Stimulated activated CD4-positive, alpha-beta T cell treated with anti-CD3 and anti-CD28 coated beads, Interleukin-12 subunit alpha, Interleukin-12 subunit beta, amount 100 ng/mL, for 24 hours (primary cell): ENCODE measurements around the gene NUFIP2.
"Not testable (repeated sequence)": the region's sequence is repeated elsewhere in the genome, so short reads cannot be mapped to it uniquely, and the experiment has no call there.

Experiments
- DNase-seq, 2 experiments: peaks; one replicate each; pipeline ENCODE4 v3.0.0-alpha.2; 2020; ENCODE audit warnings: low read depth in 2 of 2

NUFIP2 gene, protein sequence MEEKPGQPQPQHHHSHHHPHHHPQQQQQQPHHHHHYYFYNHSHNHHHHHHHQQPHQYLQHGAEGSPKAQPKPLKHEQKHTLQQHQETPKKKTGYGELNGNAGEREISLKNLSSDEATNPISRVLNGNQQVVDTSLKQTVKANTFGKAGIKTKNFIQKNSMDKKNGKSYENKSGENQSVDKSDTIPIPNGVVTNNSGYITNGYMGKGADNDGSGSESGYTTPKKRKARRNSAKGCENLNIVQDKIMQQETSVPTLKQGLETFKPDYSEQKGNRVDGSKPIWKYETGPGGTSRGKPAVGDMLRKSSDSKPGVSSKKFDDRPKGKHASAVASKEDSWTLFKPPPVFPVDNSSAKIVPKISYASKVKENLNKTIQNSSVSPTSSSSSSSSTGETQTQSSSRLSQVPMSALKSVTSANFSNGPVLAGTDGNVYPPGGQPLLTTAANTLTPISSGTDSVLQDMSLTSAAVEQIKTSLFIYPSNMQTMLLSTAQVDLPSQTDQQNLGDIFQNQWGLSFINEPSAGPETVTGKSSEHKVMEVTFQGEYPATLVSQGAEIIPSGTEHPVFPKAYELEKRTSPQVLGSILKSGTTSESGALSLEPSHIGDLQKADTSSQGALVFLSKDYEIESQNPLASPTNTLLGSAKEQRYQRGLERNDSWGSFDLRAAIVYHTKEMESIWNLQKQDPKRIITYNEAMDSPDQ

DNA sequence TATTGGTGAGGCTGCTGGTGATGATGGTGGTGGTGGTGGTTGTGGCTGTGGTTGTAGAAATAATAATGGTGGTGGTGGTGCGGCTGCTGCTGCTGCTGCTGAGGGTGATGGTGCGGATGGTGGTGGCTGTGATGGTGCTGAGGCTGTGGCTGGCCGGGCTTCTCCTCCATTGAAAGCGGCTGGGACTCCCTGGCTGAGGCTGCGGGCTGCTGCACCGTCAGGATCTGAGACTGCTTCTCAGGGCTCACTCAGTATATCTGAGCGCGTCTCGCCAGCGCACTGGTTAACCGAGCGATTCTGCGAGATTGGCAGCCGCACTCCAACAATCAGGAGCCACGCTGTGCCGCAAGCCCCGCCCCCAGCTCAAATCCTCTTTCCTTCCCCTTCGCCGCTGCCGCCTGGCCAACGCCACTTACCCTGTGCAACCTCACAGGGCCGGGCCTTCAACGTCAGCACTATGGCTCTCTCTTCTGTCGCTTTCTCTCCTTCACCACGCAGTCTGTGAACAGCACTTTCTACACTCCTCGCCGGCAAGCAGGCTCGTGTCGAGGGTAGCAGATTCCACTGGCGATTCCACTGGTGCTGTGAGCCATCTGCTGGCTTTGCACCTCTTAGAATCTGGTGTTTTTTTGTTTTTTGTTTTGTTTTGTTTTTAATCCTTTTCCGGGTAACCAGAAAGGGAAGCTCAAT is at the start of gene NUFIP2:
Gene NUFIP2, minus strand, starts transcription at position 259 of the 690 bp plus-strand sequence. Its CDS starts 89 bp downstream, at position 170.
- peak; percentile 97 to 99 for DNase-seq

DNA sequence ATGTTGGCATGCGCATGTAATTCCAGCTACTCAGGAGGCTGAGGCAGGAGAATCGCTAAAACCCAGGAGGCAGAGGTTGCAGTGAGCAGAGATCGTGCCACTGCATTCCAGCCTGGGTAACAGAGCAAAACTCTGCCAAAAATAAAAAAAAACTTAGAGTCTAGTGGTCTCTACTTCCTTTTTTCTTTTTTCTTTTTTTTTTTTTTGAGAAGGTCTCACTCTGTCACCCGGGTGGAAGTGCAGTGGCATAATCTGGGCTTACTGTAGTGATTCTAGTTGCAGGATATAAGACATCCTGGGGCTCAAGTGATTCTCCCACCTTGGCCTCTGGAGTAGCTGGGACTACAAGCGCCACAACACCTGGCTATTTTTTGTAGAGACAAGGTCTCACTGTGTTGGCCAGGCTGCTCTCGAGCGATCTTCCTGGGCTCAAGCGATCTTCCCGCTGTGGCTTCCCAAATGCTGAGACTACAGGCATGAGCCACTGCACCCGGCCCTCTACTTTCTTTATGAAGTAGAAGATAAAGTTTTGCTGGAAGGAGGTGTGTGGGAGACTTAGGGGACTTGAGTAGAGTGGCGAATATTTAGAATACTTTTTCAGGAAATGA is 48.3 kb upstream of the NUFIP2 start:
- DNase-seq: no peak

DNA sequence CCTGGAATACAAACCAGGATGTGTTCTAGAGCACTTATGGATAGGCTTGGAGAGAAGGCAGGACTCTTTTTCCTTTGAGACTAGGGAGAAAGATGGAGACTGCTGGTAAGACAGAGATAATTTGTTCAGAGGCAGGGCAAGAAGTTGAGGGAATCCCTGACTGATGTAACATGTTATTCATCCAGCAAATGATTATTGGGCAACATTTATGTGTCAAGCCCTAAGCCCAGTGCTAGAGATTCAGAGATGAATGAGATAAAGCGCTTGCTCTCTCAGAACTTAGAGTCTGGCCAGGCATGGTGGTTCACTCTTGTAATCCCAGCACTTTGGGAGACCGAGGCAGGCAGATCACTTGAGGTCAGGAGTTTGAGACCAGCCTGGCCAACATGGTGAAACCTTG is 47.8 kb upstream of the NUFIP2 start:
- DNase-seq: no peak

DNA sequence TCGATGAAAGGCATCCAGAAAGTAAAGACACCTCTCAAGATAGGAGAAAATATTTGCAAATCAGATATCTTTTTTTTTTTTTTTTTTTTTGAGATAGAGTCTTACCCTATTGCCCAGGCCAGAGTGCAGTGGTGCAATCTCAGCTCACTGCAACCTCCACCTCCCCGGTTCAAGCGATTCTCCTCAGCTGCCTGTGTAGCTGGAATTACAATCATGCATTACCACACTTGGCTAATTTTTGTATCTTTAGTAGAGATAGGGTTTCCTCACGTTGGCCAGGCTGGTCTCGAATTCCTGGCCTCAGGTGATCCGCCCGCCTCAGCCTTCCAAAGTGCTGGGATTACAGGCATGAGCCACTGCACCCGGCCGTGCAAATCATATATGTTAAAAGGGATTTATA is 45.1 kb upstream of the NUFIP2 start:
- not testable (repeated sequence) for DNase-seq

DNA sequence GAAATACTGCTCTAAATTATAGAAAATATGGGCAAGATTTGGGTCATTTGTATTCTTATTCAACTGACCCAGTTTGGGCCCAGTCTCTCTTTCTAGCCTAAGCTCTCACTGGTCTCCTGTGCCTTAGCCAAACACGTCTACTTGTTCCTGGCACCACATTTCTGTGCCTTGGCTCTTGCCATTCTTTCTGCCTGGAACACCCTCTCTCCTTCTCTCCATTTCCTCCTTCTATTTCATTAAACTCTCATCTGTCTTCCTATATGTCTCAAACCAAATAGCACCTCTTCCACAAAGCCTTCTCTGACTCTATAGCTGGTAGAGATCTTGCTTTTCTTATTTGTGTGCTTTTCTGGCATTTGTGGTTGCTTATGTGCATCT is 37.7 kb upstream of the NUFIP2 start:
- DNase-seq: no peak

DNA sequence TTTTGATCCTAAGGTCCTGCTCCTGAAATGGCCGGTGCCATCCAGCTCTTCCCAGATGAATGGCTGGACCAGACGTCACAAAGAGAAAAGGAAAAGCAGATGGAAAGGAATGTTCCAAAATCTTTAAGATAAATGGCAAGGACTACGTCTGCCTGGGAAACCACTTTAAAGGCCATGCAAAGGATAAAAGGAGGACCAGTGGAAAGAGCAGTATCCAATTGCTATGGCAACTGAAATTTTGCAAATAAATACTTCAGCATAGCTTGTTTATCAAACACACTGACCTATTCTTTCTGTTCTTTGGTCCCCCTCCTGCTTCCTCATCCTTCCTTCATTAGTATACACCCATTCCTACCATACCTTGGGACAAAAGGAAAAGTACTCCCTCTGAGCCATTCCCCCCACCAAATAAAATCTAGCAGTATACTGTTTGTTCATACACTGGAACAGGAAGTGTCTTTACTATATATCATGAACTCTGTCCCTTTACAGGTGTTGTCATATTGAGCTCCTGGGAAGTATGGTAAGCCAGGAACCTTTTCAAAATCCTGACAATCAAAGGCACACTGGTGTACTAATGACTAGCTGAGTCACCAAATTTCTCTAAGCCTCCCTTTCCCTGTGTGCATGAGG is 37.2 kb upstream of the NUFIP2 start:
- DNase-seq: no peak

DNA sequence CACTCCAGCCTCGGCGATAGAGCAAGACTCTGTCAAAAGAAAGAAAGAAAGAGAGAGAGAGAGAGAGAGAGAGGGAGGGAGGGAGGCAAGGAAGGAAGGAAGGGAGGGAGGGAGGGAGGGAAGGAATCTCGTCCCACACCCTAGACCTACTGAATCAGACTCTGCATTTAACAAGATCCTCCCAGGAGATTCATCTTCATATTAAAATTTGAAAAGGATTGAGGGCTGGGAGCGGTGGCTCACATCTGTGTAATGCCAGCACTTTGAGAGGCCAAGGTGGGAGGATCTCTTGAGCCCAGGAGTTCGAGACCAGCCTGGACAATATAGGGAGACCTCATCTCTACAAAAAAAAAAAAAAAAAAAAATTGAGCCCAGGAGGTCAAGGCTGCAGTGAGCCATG is 33.5 kb upstream of the NUFIP2 start:
- no peak for DNase-seq

DNA sequence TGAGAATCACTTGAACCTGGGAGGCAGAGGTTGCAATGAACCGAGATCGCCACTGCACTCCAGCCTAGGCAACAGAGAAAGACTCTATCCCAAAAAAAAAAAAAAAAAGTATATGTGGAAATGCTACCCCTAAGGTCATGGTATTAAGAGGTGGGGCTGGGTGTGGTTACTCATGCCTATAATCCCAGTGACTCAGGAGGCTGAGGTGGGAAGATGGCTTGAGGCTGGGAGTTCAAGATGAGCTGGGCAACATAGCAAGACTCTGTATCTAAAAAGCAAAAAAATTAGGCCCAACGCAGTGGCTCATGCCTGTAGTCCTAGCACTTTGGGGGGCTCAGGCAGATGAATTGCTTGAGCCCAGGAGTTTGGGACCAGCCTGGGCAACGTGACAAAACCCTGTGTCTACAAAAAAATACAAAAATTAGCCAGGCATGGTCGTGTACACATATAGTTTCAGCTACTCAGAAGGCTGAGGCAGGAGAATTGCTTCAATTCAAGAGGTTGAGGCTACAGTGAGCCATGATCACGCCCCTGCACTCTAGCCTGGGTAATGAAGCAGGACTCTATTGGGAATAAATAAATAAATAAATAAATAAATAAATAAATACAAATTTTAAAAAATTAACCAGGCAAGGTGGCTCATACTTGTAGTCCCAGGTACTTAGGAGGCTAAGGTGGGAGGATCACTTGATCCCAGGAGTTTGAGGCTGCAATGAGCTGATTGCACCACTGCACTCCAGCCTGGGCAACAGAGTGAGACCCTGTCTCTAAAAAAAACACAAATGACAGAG is 32.3 kb upstream of the NUFIP2 start:
- DNase-seq: no peak

DNA sequence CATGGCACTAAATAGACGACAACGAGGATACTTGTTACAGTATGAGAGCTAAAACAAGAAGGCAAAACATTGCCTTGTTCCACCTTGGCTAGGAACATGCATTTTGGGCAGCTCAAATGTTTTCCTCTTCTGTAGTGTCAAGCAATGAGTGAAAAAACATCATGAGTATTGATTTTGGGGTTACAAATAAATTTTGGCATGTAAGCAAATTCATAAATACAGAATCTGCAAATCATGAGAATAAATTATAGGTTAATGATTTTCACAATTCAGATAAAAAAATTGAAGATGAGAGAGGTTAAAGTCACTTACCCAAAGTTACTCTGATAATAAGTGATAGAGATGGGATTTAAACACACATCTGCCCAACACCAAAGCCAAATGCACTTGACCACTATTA is 28.4 kb upstream of the NUFIP2 start:
- DNase-seq: no peak

DNA sequence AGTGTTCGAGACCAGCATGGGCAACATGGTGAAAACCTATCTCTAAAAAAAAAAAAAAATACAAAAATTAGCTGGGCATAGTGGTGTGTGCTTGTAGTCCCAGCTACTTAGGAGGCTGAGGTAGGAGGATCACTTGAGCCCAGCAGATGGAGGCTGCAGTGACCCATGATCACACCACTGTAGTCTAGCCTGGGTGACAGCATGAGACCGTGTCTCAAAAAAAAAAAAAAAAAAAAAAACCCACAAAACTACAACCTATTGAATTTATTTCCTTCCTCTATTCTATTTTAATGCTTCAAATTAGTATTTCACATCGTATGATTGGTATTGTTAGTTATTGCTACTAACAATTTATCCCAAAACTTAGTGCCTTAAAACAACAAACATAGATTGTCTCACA is 9.4 kb upstream of the NUFIP2 start:
- DNase-seq: no peak

DNA sequence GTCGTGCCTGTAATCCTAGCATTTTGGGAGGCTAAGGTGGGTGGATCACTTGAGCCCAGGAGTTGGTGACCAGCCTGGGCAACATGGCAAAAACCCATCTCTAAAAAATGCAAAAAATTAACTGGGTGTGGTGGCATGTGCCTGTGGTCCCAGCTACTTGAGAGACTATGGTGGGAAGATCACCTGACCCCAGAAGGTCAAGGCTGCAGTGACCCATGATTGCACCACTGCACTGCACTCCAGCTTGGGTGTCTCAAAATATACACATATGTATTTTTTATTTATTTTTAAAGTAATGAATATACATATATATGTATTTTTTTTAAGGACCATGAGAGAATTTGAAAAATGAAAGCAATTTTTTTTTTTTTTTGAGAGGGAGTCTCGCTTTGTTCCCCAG is 5.1 kb upstream of the NUFIP2 start:
- DNase-seq: no peak

DNA sequence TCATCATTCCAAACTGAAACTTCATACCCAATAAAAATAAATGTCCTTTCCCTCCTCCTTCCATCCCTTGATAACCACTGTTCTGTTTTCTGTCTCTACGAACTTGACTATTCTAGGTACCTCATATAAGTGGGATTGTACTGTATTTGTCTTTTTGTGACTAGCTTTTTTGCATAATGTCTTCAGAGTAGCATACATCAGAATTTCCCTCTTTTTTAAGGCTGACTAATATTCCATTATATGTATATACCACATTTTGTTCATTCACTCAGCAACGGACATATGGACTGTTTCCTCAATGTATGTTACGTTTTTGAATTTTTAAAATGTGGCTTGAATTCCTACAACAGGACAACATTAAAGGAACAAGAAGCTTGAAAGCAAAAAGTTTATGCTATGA is 1.5 kb upstream of the NUFIP2 start:
- no peak for DNase-seq

DNA sequence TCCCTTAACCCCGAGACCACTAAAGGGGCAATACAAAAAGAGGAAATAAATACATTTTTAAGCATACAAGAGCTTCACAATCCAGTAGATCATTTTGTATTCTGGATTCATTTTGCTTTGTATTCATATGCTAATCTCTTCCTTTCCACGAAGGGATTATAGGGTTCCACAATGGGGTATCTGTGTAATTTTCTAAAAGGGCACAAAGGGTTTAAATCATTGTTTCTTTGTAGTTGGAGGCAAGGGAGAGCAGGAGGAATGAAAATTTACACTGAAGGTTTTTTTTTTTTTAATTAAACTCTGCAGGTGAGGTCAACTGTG is 592 bp upstream of the NUFIP2 start:
- DNase-seq: no peak

DNA sequence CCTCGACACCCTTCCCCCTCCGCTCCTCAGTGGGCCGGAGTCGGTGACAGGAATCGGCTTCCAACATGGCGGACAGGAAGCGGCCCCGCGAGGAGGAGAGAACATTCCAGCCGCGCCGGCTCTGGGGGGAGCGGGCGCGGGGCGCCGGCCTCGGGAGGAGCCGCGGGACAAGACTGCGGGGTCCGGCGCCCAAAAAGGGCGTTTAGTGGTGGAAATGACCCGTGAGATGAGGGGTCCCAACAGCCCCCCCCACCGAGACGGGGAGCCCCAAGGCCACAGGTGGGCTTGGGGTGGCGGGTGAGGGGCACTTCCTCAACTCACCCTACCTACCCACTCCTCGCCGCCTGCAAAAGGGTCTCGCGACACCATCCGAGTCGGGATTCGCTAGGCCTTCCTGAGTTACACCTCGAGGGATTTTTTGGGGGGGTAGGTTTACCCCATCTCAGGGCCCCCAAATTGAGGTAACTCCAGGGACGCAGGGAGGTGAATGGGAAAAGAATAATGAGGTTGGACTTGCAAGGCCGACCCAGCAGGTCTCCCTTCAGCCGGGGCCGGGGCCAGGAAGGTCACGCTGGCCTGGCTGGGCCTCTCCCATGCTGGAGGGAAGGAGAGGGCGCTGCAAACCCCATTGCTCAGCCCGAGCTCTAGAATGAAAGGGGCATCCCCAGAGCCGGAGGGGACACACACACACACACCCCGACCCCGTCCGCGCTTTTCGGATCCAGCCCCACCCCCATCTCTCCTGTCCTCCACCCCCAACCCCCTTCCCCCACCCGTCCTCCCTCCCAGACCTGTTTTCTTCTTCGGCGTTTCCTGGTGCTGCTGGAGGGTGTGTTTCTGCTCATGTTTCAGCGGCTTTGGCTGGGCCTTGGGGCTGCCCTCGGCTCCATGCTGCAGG is 707 bp downstream of the NUFIP2 start:
- peak; percentile 33 to 52 for DNase-seq

DNA sequence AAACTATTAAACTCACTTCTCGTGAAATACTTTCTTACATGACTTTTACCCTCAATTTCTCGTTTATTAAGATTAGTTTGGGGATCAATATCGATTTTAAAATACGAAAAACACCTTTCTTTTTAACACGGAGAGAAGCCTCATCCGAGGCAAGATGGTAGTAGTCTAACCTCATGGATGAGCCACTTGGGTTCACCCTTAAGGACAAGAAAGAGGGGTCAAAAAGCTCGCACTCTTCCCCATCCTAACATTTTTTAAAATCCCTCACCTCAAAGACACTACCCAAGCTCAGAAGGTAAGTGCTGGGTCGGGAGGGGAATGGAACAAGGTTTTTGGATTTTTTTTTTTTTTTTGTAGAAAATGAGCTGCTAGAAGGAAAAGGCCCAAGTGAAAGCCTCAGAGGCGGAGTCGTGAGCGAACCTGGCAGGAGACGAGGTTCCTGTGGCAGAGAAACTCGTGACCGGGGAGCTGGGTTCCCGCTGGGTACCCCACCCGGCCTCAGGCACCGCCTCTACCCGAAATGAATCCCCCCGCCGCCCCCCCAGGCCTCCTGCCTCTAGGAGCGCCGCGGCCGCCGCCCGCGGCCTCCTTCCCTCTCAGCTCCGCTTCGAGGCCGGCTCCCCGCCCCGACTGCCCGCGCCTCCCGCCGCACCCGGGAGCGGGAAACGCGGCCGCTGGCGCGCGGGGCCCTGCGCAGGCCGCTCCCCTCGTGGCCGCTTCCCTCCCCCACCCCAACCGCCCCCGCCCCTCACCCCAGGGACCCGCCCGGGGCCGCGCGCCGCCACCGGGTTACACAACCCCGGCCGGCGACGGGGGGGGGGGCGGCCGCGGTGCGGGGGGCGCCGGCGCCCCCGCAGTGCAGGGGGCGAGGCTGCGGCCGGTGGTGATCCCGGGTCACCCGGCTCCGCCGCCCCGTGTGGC is 1.6 kb downstream of the NUFIP2 start:
- peak in 1 of 2 experiments; percentile 28 for DNase-seq

DNA sequence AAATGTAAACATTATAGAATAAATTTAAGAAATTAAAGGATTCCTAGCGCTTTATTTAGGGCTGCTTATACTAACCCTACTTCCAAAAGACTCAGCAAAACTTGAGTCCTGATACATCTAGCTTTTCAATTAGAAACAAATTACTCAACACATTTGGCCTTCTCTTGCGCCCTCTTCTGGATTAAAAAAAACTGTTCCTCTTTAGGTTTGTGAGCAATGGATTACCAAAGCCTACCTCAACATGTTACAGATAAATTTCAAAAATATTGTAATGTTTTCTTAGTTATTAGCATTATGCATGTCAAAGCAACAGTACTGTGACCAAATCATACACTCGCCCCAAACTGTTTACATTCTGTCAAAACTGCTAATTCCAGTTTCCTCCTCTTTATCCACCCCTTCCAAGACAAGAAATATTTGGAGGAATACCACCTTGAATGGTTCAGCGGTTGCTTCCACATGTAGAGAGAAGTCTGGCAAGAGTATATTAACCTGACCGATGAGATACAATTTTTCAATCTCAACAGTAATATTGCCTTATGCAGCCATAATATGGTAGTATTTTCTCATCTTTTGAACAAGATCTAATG is 2.7 kb downstream of the NUFIP2 start:
- no peak for DNase-seq

DNA sequence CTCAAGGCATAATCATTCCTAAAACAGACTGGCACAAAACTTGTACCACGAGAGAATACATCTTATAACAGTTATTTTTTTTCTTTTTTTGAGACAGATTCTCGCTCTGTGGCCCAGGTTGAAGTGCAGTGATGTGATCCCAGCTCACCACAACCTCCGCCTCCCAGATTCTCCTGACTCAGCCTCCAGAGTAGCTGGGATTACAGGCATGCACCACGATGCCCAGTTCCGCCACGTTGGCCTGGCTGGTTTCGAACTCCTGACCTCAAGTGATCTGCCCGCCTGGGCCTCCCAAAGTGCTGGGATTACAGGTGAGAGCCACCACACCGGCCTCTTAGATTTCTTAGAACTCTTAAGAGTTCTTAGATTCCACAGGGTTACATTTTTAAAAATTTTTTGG is 4.1 kb downstream of the NUFIP2 start:
- no peak for DNase-seq

DNA sequence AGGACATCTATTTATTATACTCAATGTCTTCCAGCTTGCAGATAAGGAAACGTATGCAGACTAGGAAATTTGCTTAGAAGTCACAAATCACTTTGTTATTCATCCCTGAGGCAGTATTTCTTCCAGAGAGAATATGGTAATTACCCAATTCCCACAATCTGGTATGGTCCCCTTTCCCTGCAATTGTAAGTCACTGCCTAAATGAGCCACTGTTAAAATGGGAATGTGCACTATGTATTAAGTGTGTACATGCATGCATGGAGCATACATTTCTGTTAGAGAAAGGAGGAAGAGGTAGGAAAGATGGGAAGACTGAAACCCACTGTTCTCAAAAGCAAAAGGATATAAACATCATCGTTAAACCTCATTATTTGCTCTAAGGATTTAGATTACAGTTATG is 10.0 kb downstream of the NUFIP2 start:
- no peak for DNase-seq

DNA sequence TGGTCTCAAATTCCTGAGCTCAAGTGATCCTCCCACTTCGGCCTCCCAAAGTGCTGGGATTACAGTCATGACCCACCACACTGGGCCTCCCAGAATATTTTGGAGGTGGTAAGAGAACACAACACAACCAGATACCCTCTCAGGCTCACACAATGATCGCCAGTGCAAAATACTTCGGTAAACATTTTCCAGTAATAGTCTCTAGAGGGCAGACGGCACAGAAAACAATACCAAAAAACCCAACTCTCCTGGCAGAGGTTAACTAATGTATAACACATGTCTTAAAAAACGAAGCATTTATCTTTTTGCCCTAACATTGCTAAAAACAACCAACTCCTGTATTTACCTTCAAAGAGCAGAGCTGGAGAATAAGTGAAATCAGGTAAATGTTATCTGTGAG is 10.5 kb downstream of the NUFIP2 start:
- no peak for DNase-seq
